Colonic mucosa (tissue), 4 donors: ENCODE data around the gene ICA1L. TPM values are rescaled to one million over a fixed set of nuclear protein-coding genes. Genes with fewer than 3 reads are reported as not detected.

Experiments
- DNase-seq: peaks from one replicate; pipeline ENCODE4 v3.0.0-alpha.2; 2020
- H3K27ac ChIP-seq: fragments of 200-600 bp; one replicate; pipeline ENCODE4 v1.8.0; 2021
- H3K27me3 ChIP-seq: fragments of 200-600 bp; one replicate; pipeline ENCODE4 v1.8.0; 2021
- H3K36me3 ChIP-seq: fragments of 200-600 bp; one replicate; pipeline ENCODE4 v1.8.0; 2021
- H3K4me1 ChIP-seq: fragments of 200-600 bp; one replicate; pipeline ENCODE4 v1.8.0; 2021; ENCODE audit warnings: mild to moderate bottlenecking
- H3K4me3 ChIP-seq: fragments of 200-600 bp; one replicate; pipeline ENCODE4 v1.8.0; 2021
- H3K9ac ChIP-seq, 2 donors: one replicate each; pipeline ENCODE4 v1.7.0; 2013; ENCODE audit warnings: control low read depth in 2 of 2, low read depth in 2 of 2, low read length in 2 of 2
- H3K9me3 ChIP-seq: fragments of 200-600 bp; one replicate; pipeline ENCODE4 v1.8.0; 2021
- intact Hi-C: fragments of 100-400 bp; cut with DNase I; formaldehyde crosslinking; loops from one replicate; pipeline ENCODE4 v1.14.1; 2022
- total RNA-seq, 2 donors: library from RNA; stranded (reverse); fragmentation: NEBNext Ultra II Directional in 1 of 2; extraction: Animal tissue kit (Norgen Biotek cat#: 25700) in 1 of 2; gene quantifications; one replicate each; pipeline ENCODE4 v1.2.1, GENCODE V29; 2021
- TF ChIP-seq, protein P1 (sequence below): fragments of 200-600 bp; IDR thresholded peaks from one replicate; pipeline ENCODE4 v1.8.0; 2022; ENCODE audit warnings: antibody characterized with exemption, mild to moderate bottlenecking
- donor health status: healthy.
- donor health status: DM: no; HTN: no; CAD: no.
- donor health status: DM: no; HTN: no; CAD: no.

The ICA1L gene
- total RNA-seq, 2 donors from 2014 or later = 0.54 to 1.8 TPM

DNA sequence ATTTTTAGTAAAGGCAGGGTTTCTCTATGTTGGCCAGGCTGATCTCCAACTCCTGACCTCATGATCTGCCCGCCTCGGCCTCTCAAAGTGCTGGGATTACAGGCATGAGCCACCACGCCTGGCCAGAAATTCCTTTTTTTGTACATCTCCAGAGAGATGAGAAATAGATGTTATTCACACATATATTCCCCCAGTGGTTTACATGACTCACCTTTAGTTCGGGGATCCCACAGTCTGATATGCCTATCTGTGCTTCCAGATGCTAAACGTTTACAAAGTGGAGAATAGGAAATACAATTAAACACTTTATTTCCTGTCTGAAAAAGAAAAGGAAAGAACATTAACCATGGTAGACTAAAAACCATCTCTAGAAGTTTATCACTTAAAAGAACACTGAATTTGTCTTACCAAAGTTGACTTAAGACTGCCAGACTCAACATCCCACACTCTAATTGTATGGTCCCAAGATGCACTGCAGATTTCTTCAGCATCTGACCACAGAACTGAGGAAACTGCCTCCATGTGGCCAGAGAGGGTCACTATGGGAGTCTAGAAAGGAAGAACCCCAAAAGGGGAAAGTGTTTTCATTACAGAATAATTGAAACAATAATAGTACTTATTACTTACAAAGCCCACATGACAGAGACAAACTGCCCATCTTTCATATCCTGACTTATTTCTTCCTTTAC lies 12.6 kb upstream of the ICA1L start:
- H3K27me3 ChIP-seq = no peaks in the 10 kb centered on the region
- TF ChIP-seq, protein P1, sequence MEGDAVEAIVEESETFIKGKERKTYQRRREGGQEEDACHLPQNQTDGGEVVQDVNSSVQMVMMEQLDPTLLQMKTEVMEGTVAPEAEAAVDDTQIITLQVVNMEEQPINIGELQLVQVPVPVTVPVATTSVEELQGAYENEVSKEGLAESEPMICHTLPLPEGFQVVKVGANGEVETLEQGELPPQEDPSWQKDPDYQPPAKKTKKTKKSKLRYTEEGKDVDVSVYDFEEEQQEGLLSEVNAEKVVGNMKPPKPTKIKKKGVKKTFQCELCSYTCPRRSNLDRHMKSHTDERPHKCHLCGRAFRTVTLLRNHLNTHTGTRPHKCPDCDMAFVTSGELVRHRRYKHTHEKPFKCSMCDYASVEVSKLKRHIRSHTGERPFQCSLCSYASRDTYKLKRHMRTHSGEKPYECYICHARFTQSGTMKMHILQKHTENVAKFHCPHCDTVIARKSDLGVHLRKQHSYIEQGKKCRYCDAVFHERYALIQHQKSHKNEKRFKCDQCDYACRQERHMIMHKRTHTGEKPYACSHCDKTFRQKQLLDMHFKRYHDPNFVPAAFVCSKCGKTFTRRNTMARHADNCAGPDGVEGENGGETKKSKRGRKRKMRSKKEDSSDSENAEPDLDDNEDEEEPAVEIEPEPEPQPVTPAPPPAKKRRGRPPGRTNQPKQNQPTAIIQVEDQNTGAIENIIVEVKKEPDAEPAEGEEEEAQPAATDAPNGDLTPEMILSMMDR = no peak
- intact Hi-C loops = no loop called here
- H3K9ac ChIP-seq = no peak overlapping the region
- H3K9me3 ChIP-seq = no peaks in the 10 kb centered on the region
- H3K4me3 ChIP-seq = no peak overlapping the region
- DNase-seq = no peak
- no peak overlapping the region for H3K27ac ChIP-seq
- H3K36me3 ChIP-seq = no peaks in the 10 kb centered on the region
- H3K4me1 ChIP-seq = no peaks in the 10 kb centered on the region

- TF ChIP-seq, protein P1 = no peak
- DNase-seq = no peak
- intact Hi-C loops = no loop called here
- Histone ChIP-seq H3K9ac (no peak overlapping the region), H3K36me3 (no peaks in the 10 kb centered on the region), H3K27me3 (no peaks in the 10 kb centered on the region), H3K27ac (no peak overlapping the region), H3K4me1 (no peaks in the 10 kb centered on the region), H3K4me3 (no peak overlapping the region), H3K9me3 (no peaks in the 10 kb centered on the region)
Observed at GRCh38 chr2:202881570-202881969, 10.0 kb upstream of the ICA1L start.

DNA sequence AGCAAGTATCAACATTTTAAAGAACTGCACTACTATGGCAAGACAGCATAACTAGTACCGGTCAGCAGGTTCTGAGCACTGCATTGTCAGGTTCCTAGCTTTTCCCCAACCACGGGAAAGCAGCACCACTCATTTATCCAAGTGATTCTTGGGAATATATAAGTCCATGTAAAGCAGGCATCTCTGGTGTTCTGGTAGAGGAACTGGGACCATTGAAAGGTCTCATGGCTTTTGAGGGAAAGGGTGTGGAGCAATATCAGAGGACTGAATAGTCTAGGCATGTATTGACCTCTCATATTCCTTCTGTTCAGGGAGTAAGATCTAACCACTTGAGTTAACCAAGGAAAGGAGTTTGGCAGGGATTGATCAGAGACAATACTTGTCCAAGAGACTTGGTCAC lies 6.1 kb upstream of the ICA1L start:
- DNase-seq = no peak
- TF ChIP-seq, protein P1 = no peak
- H3K4me3 ChIP-seq = no peak overlapping the region
- H3K4me1 ChIP-seq = no peaks in the 10 kb centered on the region
- H3K9ac ChIP-seq = no peak overlapping the region
- no peak overlapping the region for H3K27ac ChIP-seq
- H3K9me3 ChIP-seq = no peaks in the 10 kb centered on the region
- no peaks in the 10 kb centered on the region for H3K27me3 ChIP-seq
- intact Hi-C loops = loop anchor here (10.0 kb wide), 1 partner anchor 293 kb away; no protein-coding TSS in a partner anchor
- no peaks in the 10 kb centered on the region for H3K36me3 ChIP-seq

DNA sequence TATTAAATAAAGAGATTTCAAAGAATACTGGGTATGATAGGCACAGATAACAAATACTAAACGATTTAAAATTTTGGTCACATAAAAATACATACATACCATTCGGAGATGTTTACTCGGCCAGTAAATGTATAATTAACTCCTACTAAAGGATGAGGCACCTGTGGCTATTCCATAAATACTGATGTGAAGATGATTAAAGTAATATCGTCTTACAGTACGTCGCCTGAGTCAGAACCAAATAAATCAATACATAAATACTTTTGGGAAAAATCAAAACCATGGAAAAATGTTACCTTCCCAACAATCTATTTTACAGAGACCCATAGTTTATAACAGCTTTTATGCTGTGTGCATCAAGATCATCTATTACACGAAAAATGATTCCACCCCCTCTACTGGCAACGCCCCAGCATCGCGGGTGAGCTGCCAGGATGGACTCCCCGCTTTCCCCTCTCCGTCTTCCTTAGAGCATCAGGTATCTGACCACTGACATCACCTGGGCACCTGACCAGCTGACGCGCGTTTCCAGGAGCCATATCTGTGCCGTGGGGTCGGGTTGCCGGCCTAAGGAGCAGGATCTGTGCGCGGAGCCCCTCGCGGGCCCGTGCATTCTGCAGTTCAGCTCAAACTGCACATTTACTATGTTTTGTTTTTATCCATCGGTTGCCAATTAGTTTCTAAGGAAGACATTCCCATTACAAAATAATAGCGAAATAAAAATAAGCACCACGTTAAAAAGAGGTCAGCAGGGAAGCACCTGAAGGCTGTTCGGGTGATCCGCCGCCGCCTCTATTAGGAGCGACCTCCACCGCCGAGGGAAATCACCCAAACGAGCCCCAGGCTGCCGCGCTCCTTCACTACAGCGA lies 901 bp downstream of the ICA1L start:
- intact Hi-C loops = loop anchor here (10.0 kb wide), 1 partner anchor 286 kb away; no protein-coding TSS in a partner anchor
- DNase-seq = peak; percentile 65

GRCh38 chr2:202861987-202862386 lies 9.6 kb downstream of the ICA1L start:
- TF ChIP-seq, protein P1 = no peak
- intact Hi-C loops = no loop called here
- Histone ChIP-seq H3K27me3 (no peaks in the 10 kb centered on the region), H3K4me1 (no peaks in the 10 kb centered on the region), H3K9me3 (no peaks in the 10 kb centered on the region), H3K36me3 (no peaks in the 10 kb centered on the region), H3K4me3 (no peak overlapping the region), H3K27ac (no peak overlapping the region), H3K9ac (no peak overlapping the region)
- DNase-seq = no peak

More for the DNA sequence above, 901 bp downstream of the ICA1L start:
- TF ChIP-seq, protein P1 = peak; percentile 34
- H3K9ac ChIP-seq = peak overlapping the region; percentile 68 to 74
- H3K27me3 ChIP-seq = no peaks in the 10 kb centered on the region
- H3K9me3 ChIP-seq = no peaks in the 10 kb centered on the region
- peak overlapping the region; percentile 71 for H3K4me3 ChIP-seq
- peak overlapping the region; percentile 4 for H3K27ac ChIP-seq
- no peaks in the 10 kb centered on the region for H3K4me1 ChIP-seq
- H3K36me3 ChIP-seq = no peaks in the 10 kb centered on the region
